ENCODE measurements around the gene PROKR1.

GRCh38 chr2:68693951-68694350 is 50.6 kb downstream of the PROKR1 start:
- no peak for TF ChIP-seq YY1 (IDR thresholded peaks at IDR 0.05; ENCODE audit: insufficient read depth, insufficient read length)
- no peak for TF ChIP-seq ZNF274 (IDR thresholded peaks at IDR 0.05; ENCODE audit: low read depth, low read length)

Measured in NT2/D1 (cell line).